ENCODE data around the gene SULT1A2. TPM values are rescaled to one million over a fixed set of nuclear protein-coding genes. Genes with fewer than 3 reads are reported as not detected.

SULT1A2 gene
- total RNA-seq, 1 donor from 2014 or later = 1.1 TPM

GRCh38 chr16:28585674-28586073 is 11.2 kb downstream of the SULT1A2 start:
- H3K27ac ChIP-seq (replicated peaks) = no peak overlapping the region
- no peaks in the 10 kb centered on the region for H3K27me3 ChIP-seq (ENCODE audit: low read depth)
- intact Hi-C loops (cut with micrococcal nuclease) = no loop called here
- peaks cover 8% of the 10 kb centered on the region for H3K4me1 ChIP-seq
- TF ChIP-seq, protein P1, sequence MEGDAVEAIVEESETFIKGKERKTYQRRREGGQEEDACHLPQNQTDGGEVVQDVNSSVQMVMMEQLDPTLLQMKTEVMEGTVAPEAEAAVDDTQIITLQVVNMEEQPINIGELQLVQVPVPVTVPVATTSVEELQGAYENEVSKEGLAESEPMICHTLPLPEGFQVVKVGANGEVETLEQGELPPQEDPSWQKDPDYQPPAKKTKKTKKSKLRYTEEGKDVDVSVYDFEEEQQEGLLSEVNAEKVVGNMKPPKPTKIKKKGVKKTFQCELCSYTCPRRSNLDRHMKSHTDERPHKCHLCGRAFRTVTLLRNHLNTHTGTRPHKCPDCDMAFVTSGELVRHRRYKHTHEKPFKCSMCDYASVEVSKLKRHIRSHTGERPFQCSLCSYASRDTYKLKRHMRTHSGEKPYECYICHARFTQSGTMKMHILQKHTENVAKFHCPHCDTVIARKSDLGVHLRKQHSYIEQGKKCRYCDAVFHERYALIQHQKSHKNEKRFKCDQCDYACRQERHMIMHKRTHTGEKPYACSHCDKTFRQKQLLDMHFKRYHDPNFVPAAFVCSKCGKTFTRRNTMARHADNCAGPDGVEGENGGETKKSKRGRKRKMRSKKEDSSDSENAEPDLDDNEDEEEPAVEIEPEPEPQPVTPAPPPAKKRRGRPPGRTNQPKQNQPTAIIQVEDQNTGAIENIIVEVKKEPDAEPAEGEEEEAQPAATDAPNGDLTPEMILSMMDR (IDR thresholded peaks at IDR 0.05; ENCODE audit: borderline replicate concordance) = no peak
- peaks cover 96% of the 10 kb centered on the region for H3K36me3 ChIP-seq
- no peaks in the 10 kb centered on the region for H3K9me3 ChIP-seq (replicated peaks)
- DNase-seq = no peak
- H3K4me3 ChIP-seq = no peak overlapping the region

DNA sequence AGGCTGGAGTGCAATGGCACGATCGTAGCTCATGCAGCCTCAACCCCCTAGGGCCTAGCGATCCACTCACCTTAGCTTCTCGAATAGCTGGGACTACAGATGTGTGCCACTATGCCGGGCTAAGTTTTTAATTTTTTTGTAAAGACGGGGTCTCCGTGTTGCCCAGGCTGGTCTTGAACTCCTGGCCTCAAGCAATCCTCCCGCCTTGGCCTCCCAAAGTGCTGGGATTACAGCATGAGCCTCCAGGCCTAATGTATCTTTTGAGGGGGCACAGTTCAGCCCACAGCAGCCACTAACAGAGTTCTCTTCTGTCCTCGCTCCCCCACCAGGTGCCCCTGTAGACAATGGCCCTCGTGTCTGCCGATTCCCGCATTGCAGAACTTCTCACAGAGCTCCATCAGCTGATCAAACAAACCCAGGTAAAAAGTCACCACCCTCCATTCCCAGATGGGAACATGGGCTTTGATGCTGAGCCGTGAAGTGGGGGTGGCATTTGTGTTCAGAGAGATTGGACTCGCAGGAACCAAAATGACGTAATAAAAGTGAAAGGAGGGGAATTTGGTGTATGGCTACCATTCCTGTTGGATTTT is 16.0 kb downstream of the SULT1A2 start:
- Histone ChIP-seq H3K27ac (replicated peaks) (no peak overlapping the region), H3K36me3 (peaks cover 55% of the 10 kb centered on the region), H3K4me3 (no peak overlapping the region), H3K9me3 (replicated peaks) (no peaks in the 10 kb centered on the region), H3K4me1 (peaks cover 7% of the 10 kb centered on the region), H3K27me3 (ENCODE audit: low read depth) (no peaks in the 10 kb centered on the region)
- TF ChIP-seq, protein P1 (IDR thresholded peaks at IDR 0.05; ENCODE audit: borderline replicate concordance) = no peak
- intact Hi-C loops (cut with micrococcal nuclease) = no loop called here
- no peak for DNase-seq

GRCh38 chr16:28575446-28576109 is 21.3 kb downstream of the SULT1A2 start:
- H3K4me1 ChIP-seq = peaks cover 32% of the 10 kb centered on the region
- H3K36me3 ChIP-seq = peaks cover 3% of the 10 kb centered on the region
- intact Hi-C loops (cut with micrococcal nuclease) = no loop called here
- no peaks in the 10 kb centered on the region for H3K27me3 ChIP-seq (ENCODE audit: low read depth)
- no peak for DNase-seq
- H3K4me3 ChIP-seq = no peak overlapping the region
- H3K9me3 ChIP-seq (replicated peaks) = no peaks in the 10 kb centered on the region
- TF ChIP-seq, protein P1 (IDR thresholded peaks at IDR 0.05; ENCODE audit: borderline replicate concordance) = no peak
- no peak overlapping the region for H3K27ac ChIP-seq (replicated peaks)

- TF ChIP-seq, protein P1 (IDR thresholded peaks at IDR 0.05; ENCODE audit: borderline replicate concordance) = no peak
- Histone ChIP-seq H3K36me3 (no peaks in the 10 kb centered on the region), H3K4me1 (peaks cover 32% of the 10 kb centered on the region), H3K27me3 (ENCODE audit: low read depth) (no peaks in the 10 kb centered on the region), H3K9me3 (replicated peaks) (no peaks in the 10 kb centered on the region), H3K4me3 (no peak overlapping the region), H3K27ac (replicated peaks) (no peak overlapping the region)
- intact Hi-C loops (cut with micrococcal nuclease) = no loop called here
- DNase-seq = no peak
Measured at GRCh38 chr16:28574925-28575324, 21.9 kb downstream of the SULT1A2 start.

GRCh38 chr16:28573738-28574718 is 22.8 kb downstream of the SULT1A2 start:
- Histone ChIP-seq H3K27me3 (ENCODE audit: low read depth) (no peaks in the 10 kb centered on the region), H3K27ac (replicated peaks) (peak overlapping the region; percentile 74), H3K4me1 (peaks cover 32% of the 10 kb centered on the region), H3K36me3 (no peaks in the 10 kb centered on the region), H3K9me3 (replicated peaks) (no peaks in the 10 kb centered on the region), H3K4me3 (no peak overlapping the region)
- no peak for DNase-seq
- intact Hi-C loops (cut with micrococcal nuclease) = no loop called here
- TF ChIP-seq, protein P1 (IDR thresholded peaks at IDR 0.05; ENCODE audit: borderline replicate concordance) = no peak

Measured in left ventricle myocardium inferior (tissue), 1 donor.